ENCODE data around the gene IGF1R. TPM values are rescaled to one million over a fixed set of nuclear protein-coding genes. Genes with fewer than 3 reads are reported as not detected.

The IGF1R gene
- total RNA-seq, 4 donors from 2014 or later, result 39.3 to 97.4 (median 44.7) TPM

- DNase-seq (ENCODE audit: low spot score), result no peak
- TF ChIP-seq, protein P1, sequence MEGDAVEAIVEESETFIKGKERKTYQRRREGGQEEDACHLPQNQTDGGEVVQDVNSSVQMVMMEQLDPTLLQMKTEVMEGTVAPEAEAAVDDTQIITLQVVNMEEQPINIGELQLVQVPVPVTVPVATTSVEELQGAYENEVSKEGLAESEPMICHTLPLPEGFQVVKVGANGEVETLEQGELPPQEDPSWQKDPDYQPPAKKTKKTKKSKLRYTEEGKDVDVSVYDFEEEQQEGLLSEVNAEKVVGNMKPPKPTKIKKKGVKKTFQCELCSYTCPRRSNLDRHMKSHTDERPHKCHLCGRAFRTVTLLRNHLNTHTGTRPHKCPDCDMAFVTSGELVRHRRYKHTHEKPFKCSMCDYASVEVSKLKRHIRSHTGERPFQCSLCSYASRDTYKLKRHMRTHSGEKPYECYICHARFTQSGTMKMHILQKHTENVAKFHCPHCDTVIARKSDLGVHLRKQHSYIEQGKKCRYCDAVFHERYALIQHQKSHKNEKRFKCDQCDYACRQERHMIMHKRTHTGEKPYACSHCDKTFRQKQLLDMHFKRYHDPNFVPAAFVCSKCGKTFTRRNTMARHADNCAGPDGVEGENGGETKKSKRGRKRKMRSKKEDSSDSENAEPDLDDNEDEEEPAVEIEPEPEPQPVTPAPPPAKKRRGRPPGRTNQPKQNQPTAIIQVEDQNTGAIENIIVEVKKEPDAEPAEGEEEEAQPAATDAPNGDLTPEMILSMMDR (IDR thresholded peaks at IDR 0.05), result no peak
- ATAC-seq (ENCODE audit: low FRiP score), result no peak
These were observed 148.5 kb downstream of the IGF1R start for GRCh38 chr15:98796685-98797357.

GRCh38 chr15:98798375-98798893 is 150.1 kb downstream of the IGF1R start:
- no peak for DNase-seq (ENCODE audit: low spot score)
- no peak for ATAC-seq (ENCODE audit: low FRiP score)
- TF ChIP-seq, protein P1 (IDR thresholded peaks at IDR 0.05), result no peak

DNA sequence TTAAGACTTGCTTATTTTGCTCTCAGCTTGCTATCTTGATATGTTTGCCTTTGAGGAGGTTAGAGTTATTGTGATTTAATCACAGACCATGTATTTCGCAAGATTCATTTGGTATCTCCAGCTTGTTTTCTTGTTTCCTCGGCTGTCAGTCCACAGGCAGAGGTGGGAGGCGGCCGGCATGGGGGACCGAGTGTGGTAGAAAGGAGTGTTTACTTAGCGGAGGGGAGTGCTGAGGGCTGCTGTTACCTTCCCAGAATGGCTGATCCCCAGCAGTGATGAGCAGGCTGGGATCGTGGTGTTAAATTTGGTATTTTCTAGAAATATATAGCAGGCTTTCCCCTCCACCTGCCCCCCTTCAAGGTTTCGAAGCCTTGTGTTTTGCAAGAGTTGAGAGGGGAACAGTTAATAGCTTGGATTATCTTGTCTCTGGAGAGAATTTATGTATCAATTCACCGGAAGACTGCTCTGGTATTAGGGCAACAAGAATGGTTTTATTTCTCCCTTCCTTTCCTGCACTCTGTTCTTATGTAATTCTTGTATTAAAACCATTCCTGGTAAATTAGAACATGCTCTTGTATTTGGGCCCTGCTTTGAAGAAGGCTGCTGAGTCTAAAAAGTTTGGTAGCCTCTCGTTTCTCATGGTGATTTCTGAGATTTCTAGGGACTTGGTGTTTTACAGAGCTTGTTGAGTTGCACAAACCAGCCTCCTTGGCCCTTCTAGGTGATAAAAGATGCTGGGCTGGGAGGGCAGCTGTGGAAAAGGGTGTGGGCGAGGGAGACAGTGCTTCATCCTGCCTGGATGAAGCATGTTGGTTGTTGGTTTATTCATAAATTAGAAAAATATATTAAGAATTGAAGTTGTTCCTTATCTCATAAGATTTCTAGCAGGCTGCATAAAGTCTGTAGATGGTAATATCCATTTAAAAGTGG is 151.4 kb downstream of the IGF1R start:
- TF ChIP-seq, protein P1 (IDR thresholded peaks at IDR 0.05), result no peak
- ATAC-seq (ENCODE audit: low FRiP score) (peak; percentile 46), DNase-seq (ENCODE audit: low spot score) (no peak)

GRCh38 chr15:98800437-98801233 is 152.3 kb downstream of the IGF1R start:
- DNase-seq (ENCODE audit: low spot score) (no peak), ATAC-seq (ENCODE audit: low FRiP score) (peak; percentile 83)
- TF ChIP-seq, protein P1 (IDR thresholded peaks at IDR 0.05), result no peak

DNA sequence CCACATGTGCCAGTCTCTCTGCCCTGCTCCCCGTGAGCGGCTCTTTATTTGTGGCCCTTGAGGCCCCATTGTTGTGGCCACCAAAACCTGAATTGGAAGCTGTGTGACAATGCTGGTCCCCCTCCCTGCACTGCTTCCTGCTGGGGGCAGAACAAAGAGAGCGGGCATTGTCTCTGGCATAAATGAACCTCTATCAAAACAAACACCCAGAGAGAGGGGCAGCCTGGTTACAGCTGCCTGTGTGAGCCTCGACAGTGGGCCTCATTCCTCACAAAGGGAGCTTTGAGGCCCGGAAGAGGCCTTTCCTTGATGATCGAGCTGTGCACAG is 152.9 kb downstream of the IGF1R start:
- ATAC-seq (ENCODE audit: low FRiP score) (no peak), DNase-seq (ENCODE audit: low spot score) (no peak)
- TF ChIP-seq, protein P1 (IDR thresholded peaks at IDR 0.05), result no peak

- ATAC-seq (ENCODE audit: low FRiP score) (no peak), DNase-seq (ENCODE audit: low spot score) (no peak)
- TF ChIP-seq, protein P1 (IDR thresholded peaks at IDR 0.05), result no peak
These were observed 153.8 kb downstream of the IGF1R start for GRCh38 chr15:98802187-98802586.

All from omental fat pad (tissue), 4 donors.